H4 (cell line): ENCODE data around the gene TSPAN16. TPM values are rescaled to one million over a fixed set of nuclear protein-coding genes. Genes with fewer than 3 reads are reported as not detected.
"Not testable (repeated sequence)": the region's sequence is repeated elsewhere in the genome, so short reads cannot be mapped to it uniquely, and the experiment has no call there.

Experiments used
- DNase-seq: peaks from one replicate; pipeline ENCODE4 v3.0.0-alpha.2; 2015; ENCODE audit warnings: low spot score
- total RNA-seq: library from RNA; depleted of rRNA; stranded (reverse); fragments of >200 nt; shearing (Covaris generic); gene quantifications from 2 replicates; pipeline ENCODE4 v1.2.3, GENCODE V29; 2014

Gene TSPAN16
- total RNA-seq, 1 experiment from 2014 or later: not detected

DNA sequence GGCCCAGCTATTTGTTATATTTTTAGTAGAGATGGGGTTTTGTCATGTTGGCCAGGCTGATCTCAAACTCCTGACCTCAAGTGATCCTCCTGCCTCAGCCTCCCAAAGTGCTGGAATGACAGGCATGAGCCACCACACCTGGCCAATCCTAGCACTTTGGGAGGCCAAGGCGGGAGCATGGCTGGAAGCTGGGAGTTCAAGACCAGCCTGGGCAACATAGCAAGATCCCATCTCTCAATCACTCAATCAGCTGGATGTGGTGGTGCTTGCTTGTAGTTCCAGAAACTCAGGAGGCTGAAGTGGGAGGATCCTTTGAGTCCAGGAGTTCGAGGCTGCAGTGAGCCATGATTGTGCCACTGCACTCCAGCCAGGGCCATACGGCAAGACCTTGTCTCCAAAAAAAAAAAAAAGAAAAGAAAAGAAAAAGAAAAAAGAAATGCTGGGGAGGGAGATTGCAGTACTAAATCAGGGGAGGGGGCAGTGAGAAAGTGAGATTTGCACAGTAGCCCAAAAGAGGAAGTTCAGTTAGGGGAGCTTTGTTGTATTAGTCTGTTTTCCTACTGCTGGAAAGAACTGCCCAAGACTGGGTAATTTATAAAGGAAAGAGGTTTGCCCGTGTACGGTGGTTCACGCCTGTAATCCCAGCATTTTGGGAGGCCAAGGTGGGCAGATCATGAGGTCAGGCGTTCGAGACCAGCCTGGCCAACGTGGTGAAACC, 24.5 kb downstream of the TSPAN16 start:
- DNase-seq: not testable (repeated sequence)

DNA sequence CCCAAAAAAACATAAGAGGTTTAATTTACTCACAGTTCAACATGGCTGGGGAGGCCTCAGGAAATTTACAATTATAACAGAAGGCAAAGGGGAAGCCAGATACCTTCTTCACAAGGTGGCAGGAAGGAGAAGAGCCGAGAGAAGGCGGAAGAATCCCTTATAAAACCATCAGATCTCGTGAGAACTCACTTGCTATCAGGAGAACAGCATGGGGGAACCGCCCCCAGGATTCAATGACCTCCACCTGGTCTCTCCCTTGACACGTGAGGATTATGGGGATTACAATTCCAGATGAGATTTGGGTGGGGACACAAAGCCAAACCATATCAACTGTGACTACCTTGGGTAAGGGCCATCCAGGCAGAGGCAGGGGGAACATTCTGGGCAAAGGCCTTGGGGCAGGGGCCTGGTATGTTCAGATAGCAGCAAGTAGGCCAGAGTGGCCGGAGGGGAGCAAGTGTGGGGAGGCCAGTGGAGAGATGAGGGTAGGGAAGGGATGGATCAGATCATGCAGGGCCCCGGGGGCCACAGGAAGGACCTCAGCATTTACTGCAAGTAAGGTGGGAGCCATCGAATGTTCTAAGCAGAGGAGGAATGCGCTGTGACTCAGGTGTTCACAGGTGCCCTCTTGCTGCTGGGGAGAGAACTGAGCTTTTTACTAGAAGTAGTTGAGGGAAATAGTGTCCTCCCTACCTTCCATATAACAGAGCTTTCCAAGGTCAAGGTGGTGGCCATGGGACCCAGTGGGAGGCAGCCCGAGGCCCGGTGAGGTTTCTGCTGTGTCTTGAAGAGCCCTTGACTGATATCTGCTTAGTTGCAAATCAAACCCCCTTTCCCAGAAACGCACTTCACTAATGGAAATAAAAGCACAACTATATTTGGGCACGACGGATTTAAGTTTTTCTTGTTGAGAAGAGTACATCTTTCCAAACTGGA, 25.5 kb downstream of the TSPAN16 start:
- DNase-seq: no peak

DNA sequence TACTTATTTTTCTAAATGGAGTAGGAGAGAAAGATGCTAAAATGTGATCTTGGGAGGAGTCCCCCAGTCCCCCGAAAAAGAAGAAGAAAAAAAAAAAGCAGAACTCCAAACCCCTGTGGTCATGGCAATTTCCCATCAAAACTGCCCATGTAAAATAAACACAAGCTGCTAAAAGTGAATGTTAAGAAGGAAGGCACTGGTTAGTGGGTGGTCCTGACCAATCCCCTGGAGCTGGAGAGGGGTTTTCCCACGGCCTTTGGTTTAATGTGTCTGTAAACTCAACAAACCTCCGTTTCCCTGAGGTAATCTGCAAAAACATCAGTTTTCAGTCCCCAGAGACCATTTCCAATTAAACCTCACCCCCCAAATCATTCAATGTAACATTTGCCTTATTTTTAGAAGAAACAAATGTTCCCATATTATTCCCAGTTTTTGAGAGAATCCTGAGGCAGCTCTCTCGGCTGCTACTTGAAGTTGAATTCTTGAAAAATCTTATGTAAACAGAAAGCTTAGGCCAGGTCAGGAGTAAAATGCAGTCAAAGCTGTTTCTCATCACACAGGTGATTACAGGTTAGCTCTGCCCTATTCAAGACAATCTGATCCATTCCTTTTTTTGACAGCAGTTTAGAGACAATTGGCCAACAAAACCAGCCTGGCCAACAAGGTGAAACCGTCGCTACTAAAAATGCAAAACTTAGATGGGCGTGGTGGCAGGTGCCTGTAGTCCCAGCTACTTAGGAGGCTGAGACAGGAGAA, 26.5 kb downstream of the TSPAN16 start:
- peak; percentile 26 for DNase-seq

DNA sequence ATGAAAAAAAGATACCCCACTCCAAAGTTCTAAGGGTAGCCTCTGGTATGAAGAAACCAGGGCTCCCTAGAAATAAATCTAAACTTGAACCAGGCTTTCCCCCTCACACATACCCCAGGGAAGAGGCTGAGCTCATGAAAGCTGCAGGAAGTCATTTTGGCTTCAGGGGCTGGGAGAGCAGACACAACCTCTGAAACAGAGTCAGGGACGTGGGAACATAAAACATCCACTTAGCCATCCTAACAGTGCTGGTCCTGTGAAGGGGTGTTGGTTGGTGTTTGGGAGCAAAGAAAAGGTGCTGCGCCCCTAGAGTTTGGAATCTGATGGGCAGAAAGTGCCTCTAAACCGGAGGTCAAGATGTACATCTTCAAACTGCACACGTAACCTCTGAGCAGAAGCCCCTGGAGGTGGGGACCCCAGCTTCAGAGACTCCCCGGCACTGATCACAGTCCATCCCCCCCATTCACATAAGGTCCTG, 27.7 kb downstream of the TSPAN16 start:
- DNase-seq: no peak

DNA sequence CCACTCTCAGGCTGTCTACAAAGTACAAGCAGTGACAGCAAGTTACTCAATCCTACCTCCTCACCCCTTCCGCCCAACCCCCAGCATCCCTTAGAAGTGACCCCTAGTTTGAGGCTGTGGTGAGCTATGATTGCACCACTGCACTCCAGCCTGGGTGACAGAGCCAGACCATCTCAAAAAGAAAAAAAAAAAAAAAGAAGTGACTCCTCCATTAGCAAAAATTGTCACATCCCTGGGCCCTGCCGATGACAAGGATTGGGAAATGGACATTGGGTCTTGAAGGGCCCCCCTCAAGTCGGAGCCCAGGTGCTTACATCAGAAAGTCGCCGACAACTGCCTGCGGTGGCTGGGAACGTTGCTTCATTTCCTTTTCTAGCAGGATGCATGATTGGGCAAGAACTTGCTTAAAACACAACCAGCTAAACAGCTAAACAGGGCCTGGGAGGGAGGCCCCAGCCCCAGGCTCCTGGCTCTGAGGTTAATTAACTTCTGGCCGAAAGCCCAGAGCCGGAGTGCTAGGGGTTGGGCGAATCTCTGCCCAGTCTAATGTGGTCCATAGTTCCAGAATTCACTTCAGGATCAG, 28.2 kb downstream of the TSPAN16 start:
- DNase-seq: peak; percentile 98

DNA sequence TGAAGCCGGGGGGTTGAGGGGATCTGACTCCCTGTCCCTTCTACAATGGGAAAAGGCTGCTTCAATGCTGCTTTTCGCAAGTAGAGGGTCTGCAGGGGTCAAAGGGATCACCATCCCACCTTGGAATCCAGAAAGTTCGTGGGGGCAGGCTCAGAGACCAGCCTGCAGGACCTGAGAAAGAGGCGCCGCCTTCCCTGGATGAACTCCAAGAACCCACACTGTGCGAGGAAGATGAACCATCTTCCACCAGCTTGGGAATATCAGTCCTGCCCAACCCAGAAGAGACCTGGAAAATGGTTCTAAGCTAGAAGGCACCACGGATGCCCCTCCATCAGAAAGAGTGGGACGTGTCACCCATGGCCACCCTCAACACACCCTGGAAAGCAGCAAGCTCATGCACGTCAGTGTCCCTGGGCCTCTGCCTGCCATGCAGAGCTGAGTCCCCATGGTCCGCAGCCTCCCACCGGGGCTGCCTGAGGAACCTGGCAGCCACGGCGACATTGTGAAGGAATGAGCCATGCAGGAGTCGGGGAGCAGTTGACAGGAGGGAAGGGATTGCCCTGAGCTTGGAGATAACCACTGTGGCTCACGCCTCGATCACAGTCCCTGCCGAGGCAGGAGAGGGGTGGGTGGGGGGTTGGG, 28.9 kb downstream of the TSPAN16 start:
- DNase-seq: no peak

DNA sequence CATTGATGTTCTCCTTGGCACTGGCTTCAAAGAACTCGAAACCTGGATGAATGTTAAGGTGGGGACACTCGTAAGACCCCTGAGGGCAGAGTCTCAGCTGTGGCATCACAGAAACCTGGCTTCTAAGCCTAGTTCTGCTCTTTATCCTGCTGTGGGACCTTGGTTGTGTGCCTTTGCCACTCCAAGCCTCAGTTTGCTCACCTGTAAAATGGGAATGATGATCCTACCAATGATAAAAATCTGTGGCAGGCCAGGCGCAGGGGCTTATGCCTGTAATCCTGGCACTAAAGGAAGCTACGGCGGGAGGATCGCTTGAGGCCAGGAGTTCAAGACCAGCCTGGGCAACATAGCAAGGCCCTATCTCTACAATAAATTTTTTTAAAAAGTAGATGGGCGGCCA, 29.6 kb downstream of the TSPAN16 start:
- DNase-seq: no peak

DNA sequence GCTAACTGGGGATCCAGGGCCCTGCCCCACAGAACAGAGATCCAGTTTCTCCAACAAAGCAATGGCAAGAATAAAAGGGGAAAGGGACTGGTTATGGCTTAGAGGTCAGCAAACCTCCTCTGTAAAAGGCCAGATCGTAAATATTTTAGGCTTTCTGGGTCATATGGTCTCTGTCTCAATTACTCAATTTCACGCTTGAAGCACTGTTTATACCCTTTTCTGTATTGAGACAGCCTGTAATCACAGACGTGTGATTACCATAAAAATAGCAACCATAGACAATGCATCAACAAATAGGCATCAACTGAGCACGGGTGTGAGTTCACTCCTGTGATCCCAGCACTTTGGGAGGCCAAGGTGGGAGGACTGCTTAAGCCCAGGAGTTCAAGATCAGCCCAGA, 34.2 kb downstream of the TSPAN16 start:
- no peak for DNase-seq

DNA sequence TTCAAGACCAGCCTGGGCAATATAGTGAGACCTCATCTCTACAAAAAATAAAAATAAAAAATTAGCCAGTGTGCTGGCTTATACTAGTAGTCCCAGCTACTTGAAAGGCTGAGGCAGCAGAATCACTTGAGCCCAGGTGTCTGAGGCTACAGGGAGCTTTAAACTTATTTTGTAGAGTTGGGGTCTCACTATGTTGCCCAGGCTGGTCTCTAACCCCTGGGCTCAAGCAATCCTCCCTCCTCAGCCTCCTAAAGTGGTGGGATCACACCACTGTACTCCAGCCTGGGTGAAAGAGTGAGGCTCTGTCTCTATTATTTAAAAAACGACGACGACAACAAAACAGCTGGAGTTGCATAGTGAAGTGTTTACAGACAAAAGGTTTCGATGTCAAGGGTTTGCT, 35.5 kb downstream of the TSPAN16 start:
- no peak for DNase-seq

DNA sequence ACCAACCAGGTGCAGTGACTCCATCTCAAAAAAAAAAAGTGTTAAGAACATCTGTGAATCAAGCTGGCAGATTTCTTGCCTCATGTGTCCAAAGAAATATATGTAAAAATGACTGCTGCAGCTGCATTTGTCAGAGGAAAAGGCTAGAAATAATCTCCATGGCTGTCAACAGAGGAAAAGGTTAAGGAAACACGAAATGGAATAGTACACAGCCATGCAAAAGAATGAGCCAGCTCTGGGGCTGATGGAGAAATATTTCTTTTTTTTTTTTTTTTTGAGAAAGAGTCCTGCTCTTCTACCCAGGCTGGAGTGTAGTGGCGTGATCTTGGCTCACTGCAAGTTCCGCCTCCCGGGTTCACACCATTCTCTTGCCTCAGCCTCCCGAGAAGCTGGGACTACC, 36.9 kb downstream of the TSPAN16 start:
- DNase-seq: no peak

DNA sequence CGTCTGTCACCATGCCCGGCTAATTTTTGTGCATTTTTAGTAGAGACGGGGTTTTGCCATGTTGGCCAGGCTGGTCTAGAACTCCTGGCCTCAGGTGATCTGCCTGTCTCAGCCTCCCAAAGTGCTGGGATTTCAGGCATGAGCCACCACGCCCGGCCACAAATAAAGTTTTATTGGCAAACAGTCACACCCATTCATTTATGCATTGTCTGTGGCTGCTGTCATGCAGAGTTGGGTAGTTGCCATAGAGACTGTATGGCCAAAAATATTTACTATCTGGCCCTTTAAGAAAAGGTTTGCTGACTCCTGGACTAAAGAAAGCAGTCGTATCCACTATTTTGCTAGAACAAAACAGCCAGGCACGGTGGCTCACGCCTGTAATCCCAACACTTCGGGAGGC, 37.9 kb downstream of the TSPAN16 start:
- DNase-seq: not testable (repeated sequence)

DNA sequence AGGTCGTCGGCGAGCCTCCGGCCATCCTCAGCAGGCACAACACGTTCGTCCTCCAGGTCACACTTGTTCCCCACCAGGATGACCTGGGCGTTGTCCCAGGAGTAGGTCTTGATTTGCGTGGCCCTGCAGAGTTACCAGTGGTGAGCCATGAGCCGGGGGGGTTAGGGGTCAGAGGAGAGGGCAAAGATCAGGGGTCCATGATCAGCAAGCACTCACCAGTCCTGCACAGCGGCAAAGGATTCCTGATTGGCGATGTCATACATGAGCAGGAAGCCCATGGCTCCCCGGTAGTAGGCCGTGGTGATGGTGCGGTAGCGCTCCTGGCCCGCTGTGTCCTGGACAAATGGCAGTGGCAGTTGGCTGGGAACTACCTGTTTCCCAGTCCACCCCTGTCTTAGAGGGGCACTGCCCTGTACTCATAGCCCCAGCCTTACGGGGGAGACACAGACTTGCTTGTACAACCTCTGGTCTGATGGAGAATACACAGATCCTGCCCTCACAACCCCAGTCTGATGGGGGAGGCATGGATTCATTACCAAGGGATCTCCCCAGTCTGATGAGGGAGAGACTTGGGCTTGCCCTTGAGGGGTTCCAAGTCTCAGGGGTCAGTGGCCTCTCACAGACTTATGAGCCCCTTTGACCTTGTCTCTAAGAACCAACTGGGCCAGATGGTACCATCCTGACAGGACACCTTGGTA, 39.6 kb downstream of the TSPAN16 start:
- no peak for DNase-seq

DNA sequence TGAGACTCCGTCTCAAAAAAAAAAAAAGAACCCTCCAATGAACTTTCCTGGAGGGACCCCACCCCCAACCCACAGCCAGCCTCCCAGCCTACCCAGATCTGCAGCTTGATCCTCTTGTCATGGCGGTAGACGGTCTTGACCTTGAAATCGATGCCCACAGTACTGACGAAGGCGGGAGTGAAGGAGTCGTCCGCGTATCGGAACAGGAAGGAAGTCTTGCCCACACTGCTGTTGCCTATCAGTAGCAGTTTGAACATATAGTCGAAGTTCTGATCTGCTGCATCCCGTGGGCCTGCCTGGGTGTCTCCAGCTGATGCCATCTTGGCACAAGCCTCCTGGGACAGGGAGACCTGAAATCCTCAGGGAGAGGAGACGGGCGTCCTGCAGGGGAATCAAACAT, 41.1 kb downstream of the TSPAN16 start:
- no peak for DNase-seq

DNA sequence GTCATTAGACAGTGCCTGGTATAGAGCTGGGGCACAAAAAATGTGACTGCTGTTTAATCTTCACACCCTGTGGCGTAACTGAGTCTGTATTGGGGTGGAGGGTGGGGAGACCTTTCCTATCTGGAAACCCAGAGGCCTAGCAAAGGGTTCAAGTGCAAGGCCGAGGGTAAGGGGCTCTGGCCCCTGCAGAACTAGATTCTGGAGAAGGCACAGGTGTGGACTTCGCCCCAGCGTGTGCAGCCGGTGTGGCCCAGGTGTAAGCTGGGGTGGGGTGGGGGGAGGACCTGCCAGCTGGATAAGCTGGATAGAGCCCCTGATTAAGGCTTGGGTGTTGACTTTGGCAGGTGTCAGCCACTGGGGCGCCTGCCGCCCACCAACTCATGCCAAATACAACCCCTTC, 42.2 kb downstream of the TSPAN16 start:
- DNase-seq: no peak

DNA sequence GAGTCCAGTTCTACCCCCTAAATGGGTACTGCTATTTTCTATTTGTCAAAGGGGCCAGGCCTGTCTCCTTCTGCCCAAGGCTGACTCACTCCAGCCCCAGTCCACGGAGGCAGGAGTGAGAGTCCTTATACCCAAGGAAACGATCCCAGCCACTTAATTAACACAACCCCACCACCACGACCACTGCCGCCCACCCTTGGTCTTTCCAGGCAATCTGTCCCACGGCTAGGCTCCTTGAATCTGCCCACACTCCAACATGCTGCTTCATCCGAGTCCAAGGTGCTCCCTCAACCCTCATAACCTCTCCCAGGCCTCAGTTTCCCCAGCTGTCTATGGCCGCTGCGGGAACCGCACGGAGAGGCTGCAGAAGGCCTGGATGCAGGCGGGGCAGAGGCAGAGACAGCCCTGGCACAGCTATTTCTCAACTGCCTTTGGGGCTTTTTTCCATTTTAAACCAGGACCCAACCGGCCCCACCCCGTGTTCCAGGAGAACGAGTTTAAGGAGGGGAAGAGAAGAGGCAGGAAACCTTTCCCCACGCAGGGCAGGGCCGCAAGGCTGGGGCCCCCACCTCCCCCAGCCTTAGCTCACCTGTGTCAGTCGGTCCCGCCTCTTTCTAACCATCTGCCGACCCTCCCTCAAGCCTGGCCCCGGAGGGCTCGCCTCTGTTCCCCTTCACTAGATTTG, 42.8 kb downstream of the TSPAN16 start:
- DNase-seq: no peak

DNA sequence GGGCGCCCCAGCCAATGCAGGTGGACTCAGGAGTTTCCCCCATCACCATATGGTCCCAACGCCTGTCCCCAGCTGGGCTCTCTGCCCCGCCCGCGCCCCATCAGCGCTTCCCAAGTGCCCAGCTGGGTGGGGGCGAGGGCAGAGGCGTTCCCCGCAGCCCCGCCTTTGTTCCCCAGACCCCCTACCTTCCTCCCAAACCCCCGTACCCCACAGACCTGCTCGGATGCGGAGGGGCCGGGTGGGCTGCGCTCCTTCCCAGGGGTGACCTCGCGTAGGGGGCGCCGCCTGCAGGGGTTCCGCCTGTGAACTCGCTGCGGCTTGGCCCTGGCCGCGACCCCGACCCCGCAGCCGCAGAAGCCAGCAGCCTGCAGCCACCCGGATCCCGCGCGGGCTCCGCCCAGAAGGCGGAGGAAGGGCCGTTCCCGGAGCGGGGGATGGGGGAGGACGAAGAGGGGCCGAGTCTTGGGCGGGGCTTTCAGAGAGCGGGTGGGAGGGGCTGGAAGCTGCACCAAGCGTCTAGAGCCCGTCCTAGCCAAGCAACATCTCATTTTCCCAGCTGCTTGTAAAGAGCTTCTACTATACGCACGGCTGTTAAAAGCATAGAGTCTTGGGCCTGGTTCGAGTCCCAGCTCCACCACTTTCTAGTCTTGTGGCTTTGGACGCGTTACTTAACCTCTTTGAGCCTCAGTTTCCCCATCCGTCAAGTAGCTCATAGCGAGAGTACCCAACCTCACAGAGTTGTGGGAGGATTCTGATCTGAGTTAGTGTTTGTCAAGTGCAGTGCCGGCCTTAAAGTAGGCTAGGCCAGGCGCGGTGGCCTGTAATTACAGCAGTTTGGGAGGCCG, 43.5 kb downstream of the TSPAN16 start, which contains the start of gene RAB3D:
Gene RAB3D, minus strand, starts transcription at position 404 of the 845 bp plus-strand sequence. CDS start 2,258 bp downstream, outside the sequence.
- DNase-seq: no peak

DNA sequence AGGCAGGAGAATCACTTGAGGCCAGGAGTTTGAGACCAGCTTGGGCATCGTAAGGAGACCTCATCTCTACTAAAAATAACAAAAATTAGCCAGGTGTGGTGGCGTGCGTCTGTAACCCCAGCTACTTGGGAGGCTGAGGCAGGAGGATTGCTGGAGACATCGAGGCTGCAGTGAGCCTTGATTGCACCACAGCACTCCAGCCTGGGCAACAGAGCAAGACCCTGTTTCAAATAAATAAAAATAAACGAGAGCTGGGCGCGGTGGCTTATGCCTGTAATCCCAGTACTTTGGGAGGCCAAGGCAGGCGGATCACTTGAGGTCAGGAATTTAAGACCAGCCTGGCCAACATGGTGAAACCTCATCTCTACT, 44.1 kb downstream of the TSPAN16 start:
- not testable (repeated sequence) for DNase-seq

DNA sequence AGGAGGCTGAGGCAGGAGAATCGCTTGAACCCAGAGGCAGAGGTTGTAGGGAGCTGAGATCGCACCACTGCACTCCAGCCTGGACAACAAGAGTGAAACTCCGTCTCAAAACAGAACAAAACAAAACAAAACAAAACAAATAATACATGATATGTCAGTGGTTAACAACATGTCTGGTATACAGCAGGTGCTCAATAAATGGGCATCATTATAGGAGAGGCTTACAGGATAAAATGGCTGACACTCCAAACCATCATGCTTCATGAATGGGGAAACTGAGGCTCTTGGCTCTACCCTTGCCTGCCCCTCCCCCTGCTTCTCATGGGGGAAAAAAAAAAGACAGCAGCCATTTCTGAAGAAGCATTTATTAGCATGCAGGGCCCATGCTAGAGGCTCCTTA, 46.5 kb downstream of the TSPAN16 start:
- DNase-seq: no peak
